H1 (cell line): ENCODE data around the gene CDKN2A. TPM values are rescaled to one million over a fixed set of nuclear protein-coding genes. Genes with fewer than 3 reads are reported as not detected.

Experiments
- CTCF ChIA-PET: fragments of 300-600 bp; sonication (Branson Sonifier 250); formaldehyde crosslinking; loops from one replicate; lab custom pipeline; 2021; ENCODE audit not compliant: partially characterized antibody; lab: Charles Lee
- POLR2A ChIA-PET: fragments of 300-600 bp; sonication (Branson Sonifier 250); formaldehyde crosslinking; loops from one replicate; lab custom pipeline; 2021; ENCODE audit warnings: inconsistent platforms; ENCODE audit not compliant: partially characterized antibody; lab: Charles Lee
- DNase-seq, 2 experiments: peaks; one replicate each; pipeline versions ENCODE4 v3.0.0 to v3.0.0-alpha.2; 2010 to 2022; ENCODE audit warnings: low spot score in 2 of 2, low read depth in 1 of 2, mixed read lengths in 1 of 2
- FAIRE-seq: peaks from 2 replicates; lab custom pipeline; 2011; peaks lifted over from hg19 to GRCh38; lab: Jason Lieb, UNC
- H2AFZ ChIP-seq: 2 replicates; pipeline ENCODE4 v1.8.1; 2012; ENCODE audit warnings: low read length, inconsistent platforms
- H2AK5ac ChIP-seq: 2 replicates; pipeline ENCODE4 v1.6.1; 2013; ENCODE audit warnings: low read depth, low read length
- H2BK120ac ChIP-seq: replicated peaks from 2 replicates; pipeline ENCODE3; 2013; ENCODE audit warnings: low read depth, low read length, inconsistent platforms
- H2BK12ac ChIP-seq: 2 replicates; pipeline ENCODE4 v1.6.1; 2013; ENCODE audit warnings: low read depth, low read length
- H2BK15ac ChIP-seq: 2 replicates; pipeline ENCODE4 v1.6.1; 2013; ENCODE audit warnings: low read length
- H2BK20ac ChIP-seq: 2 replicates; pipeline ENCODE4 v1.6.1; 2013; ENCODE audit warnings: low read length
- H2BK5ac ChIP-seq: 2 replicates; pipeline ENCODE4 v1.6.1; 2013; ENCODE audit warnings: low read depth, low read length
- H3K14ac ChIP-seq: 2 replicates; pipeline ENCODE4 v1.6.1; 2013; ENCODE audit warnings: inconsistent platforms; ENCODE audit not compliant: insufficient read length
- H3K18ac ChIP-seq: 2 replicates; pipeline ENCODE4 v1.6.1; 2013; ENCODE audit warnings: low read length; ENCODE audit errors: extremely low read depth
- H3K23ac ChIP-seq: 2 replicates; pipeline ENCODE4 v1.6.1; 2013; ENCODE audit warnings: inconsistent platforms; ENCODE audit not compliant: insufficient read length
- H3K23me2 ChIP-seq: 2 replicates; pipeline ENCODE4 v1.6.1; 2013; ENCODE audit warnings: low read depth, low read length
- H3K27ac ChIP-seq: 2 replicates; pipeline ENCODE4 v1.6.1; 2011; ENCODE audit warnings: low read depth, low read length, inconsistent platforms
- H3K27me3 ChIP-seq, 4 experiments: replicated peaks in 1 of 4; 1 replicate in 1 of 4; 2 replicates in 3 of 4; pipeline versions ENCODE4 v1.6.1 to v1.8.1; 2011 to 2013; ENCODE audit warnings: low read length in 3 of 4, mild to moderate bottlenecking in 3 of 4, inconsistent platforms in 2 of 4, mixed read lengths in 2 of 4, moderate library complexity in 1 of 4; ENCODE audit not compliant: control insufficient read depth in 3 of 4, insufficient read depth in 3 of 4; ENCODE audit errors: extremely low read depth in 1 of 4
- H3K36me3 ChIP-seq, 4 experiments: 2 replicates each; pipeline versions ENCODE4 v1.6.1 to v1.8.1; 2011 to 2013; ENCODE audit warnings: mild to moderate bottlenecking in 4 of 4, low read length in 3 of 4, moderate library complexity in 2 of 4, control low read depth in 1 of 4, inconsistent platforms in 1 of 4; ENCODE audit not compliant: insufficient read depth in 4 of 4, control insufficient read depth in 2 of 4
- H3K4ac ChIP-seq: replicated peaks from 2 replicates; pipeline ENCODE3; 2013; ENCODE audit warnings: low read length, low read depth, mixed read lengths, inconsistent platforms; ENCODE audit not compliant: insufficient read length
- H3K4me1 ChIP-seq, 4 experiments: replicated peaks in 1 of 4; 1 replicate in 1 of 4; 2 replicates in 3 of 4; pipeline versions ENCODE4 v1.6.1 to v1.8.1; 2011 to 2013; ENCODE audit warnings: low read length in 3 of 4, inconsistent platforms in 2 of 4, mixed read lengths in 1 of 4; ENCODE audit not compliant: insufficient read depth in 4 of 4, control insufficient read depth in 3 of 4
- H3K4me2 ChIP-seq, 2 experiments: 2 replicates each; pipeline versions ENCODE4 v1.6.1 to v1.8.1; 2011 to 2013; ENCODE audit warnings: low read depth in 2 of 2, low read length in 2 of 2, control low read depth in 1 of 2, inconsistent platforms in 1 of 2, mild to moderate bottlenecking in 1 of 2; ENCODE audit not compliant: insufficient read depth in 1 of 2
- H3K4me3 ChIP-seq, 4 experiments: fragments of 200-600, 300-600 bp in 1 of 4; sonication (generic), shearing (Covaris generic), sonication (Bioruptor Twin) in 1 of 4; 2 replicates each; pipeline versions ENCODE4 v1.5.1 to v1.8.1; 2011 to 2016; ENCODE audit warnings: low read length in 4 of 4, low read depth in 3 of 4, control low read depth in 2 of 4, inconsistent platforms in 2 of 4, mild to moderate bottlenecking in 2 of 4, mixed read lengths in 1 of 4, moderate library complexity in 1 of 4; ENCODE audit not compliant: insufficient read depth in 2 of 4; ENCODE audit errors: extremely low read depth in 1 of 4
- H3K56ac ChIP-seq: replicated peaks from 2 replicates; pipeline ENCODE3; 2013; ENCODE audit warnings: low read depth, mild to moderate bottlenecking, mixed read lengths, low read length, inconsistent platforms; ENCODE audit not compliant: insufficient read length
- H3K79me1 ChIP-seq: 2 replicates; pipeline ENCODE4 v1.6.1; 2013; ENCODE audit warnings: low read depth, low read length, control low read depth
- H3K79me2 ChIP-seq, 2 experiments: 2 replicates each; pipeline versions ENCODE4 v1.6.1 to v1.8.1; 2012 to 2013; ENCODE audit warnings: low read length in 2 of 2, mild to moderate bottlenecking in 2 of 2, inconsistent platforms in 1 of 2; ENCODE audit not compliant: insufficient read depth in 2 of 2, control insufficient read depth in 1 of 2
- H3K9ac ChIP-seq, 4 experiments: replicated peaks in 1 of 4; 1 replicate in 1 of 4; 2 replicates in 3 of 4; pipeline versions ENCODE4 v1.6.1 to v1.8.1; 2011 to 2013; ENCODE audit warnings: low read depth in 3 of 4, low read length in 3 of 4, control low read depth in 2 of 4, mild to moderate bottlenecking in 2 of 4, moderate library complexity in 2 of 4, inconsistent platforms in 1 of 4; ENCODE audit errors: extremely low read depth in 1 of 4
- H3K9me3 ChIP-seq, 2 experiments: 2 replicates each; pipeline versions ENCODE4 v1.6.1 to v1.8.1; 2012 to 2013; ENCODE audit warnings: mild to moderate bottlenecking in 2 of 2, moderate library complexity in 2 of 2, control low read depth in 1 of 2, inconsistent platforms in 1 of 2, low read depth in 1 of 2, low read length in 1 of 2, mixed read lengths in 1 of 2; ENCODE audit not compliant: insufficient read depth in 2 of 2
- H4K20me1 ChIP-seq, 2 experiments: replicated peaks in 1 of 2; 2 replicates each; pipeline versions ENCODE3 to v1.8.1; 2011 to 2013; ENCODE audit warnings: inconsistent platforms in 2 of 2, low read length in 2 of 2, mild to moderate bottlenecking in 1 of 2; ENCODE audit not compliant: insufficient read depth in 2 of 2, control insufficient read depth in 1 of 2
- H4K5ac ChIP-seq: 2 replicates; pipeline ENCODE4 v1.6.1; 2013; ENCODE audit warnings: low read length, low read depth, mixed read lengths, inconsistent platforms; ENCODE audit not compliant: insufficient read length
- H4K8ac ChIP-seq: 2 replicates; pipeline ENCODE4 v1.8.0; 2013; ENCODE audit warnings: mild to moderate bottlenecking, moderate library complexity, low read length, inconsistent platforms; ENCODE audit not compliant: insufficient read depth; ENCODE audit errors: extremely low read depth
- H4K91ac ChIP-seq: replicated peaks from 2 replicates; pipeline ENCODE3; 2013; ENCODE audit warnings: low read length, mixed read lengths, inconsistent platforms; ENCODE audit not compliant: insufficient read length
- ASH2L ChIP-seq: fragments of 200-600, 300-600 bp; sonication (generic); IDR thresholded peaks from one replicate; pipeline ENCODE4 v1.7.1; 2017; ENCODE audit warnings: low read length
- BRCA1 ChIP-seq: IDR thresholded peaks from 2 replicates; pipeline ENCODE4 v1.6.1; 2012; ENCODE audit warnings: low read depth, low read length, improper control_type of control experiment
- CEBPB ChIP-seq: IDR thresholded peaks from 2 replicates; pipeline ENCODE4 v1.6.1; 2012; ENCODE audit warnings: low read depth, low read length
- JUN ChIP-seq: IDR thresholded peaks from 2 replicates; pipeline ENCODE4 v1.6.1; 2011; ENCODE audit warnings: low read depth, mild to moderate bottlenecking, improper control_type of control experiment, low read length
- NRF1 ChIP-seq: IDR thresholded peaks from 2 replicates; pipeline ENCODE4 v1.6.1; 2011; ENCODE audit warnings: mild to moderate bottlenecking, low read depth, low read length, improper control_type of control experiment
- RBBP5 ChIP-seq: IDR thresholded peaks from 2 replicates; pipeline ENCODE4 v1.7.1; 2012; ENCODE audit warnings: low read depth, mild to moderate bottlenecking, inconsistent platforms, low read length, moderate library complexity, borderline replicate concordance
- RXRA ChIP-seq: IDR thresholded peaks from 2 replicates; pipeline ENCODE4 v1.6.1; 2011; ENCODE audit warnings: low read depth, mild to moderate bottlenecking, low read length, moderate library complexity; ENCODE audit not compliant: insufficient read depth
- WGBS, 2 experiments: shearing (Covaris generic) in 1 of 2; methylation state at CpG; one replicate each; pipeline versions ENCODE4 v1.1.6 to v1.1.7; 2013 to 2015; ENCODE audit warnings: low lambda C conversion rate in 2 of 2, mixed read lengths in 2 of 2, inconsistent platforms in 1 of 2, low coverage in 1 of 2, missing lambda C conversion rate in 1 of 2; ENCODE audit not compliant: insufficient replicate concordance in 2 of 2, insufficient coverage in 1 of 2, insufficient read length in 1 of 2; ENCODE audit errors: extremely low coverage in 1 of 2, missing lambda C conversion rate in 1 of 2; 5-methylcytosine and 5-hydroxymethylcytosine counted together
- polyA plus RNA-seq, 7 experiments: library from polyadenylated mRNA; depleted of rRNA in 3 of 7; stranded (reverse) in 5 of 7; unstranded in 2 of 7; fragments of >200 nt in 5 of 7; fragments of 200-250 nt in 2 of 7; gene quantifications; 1 replicate in 5 of 7; 2 replicates in 1 of 7; 4 replicates in 1 of 7; pipeline versions ENCODE4 v1.2.1 to v1.2.3, GENCODE V29; 2011 to 2013; ENCODE audit warnings: missing spikeins in 2 of 7, mixed read lengths in 2 of 7
- total RNA-seq: library from RNA; stranded (reverse); fragmentation: NEBNext Ultra II Directional; extraction: Animal tissue kit (Norgen Biotek cat#: 25700); gene quantifications from 2 replicates; pipeline ENCODE4 v1.2.1, GENCODE V29; 2021

The CDKN2A gene
- total and polyA plus RNA-seq, 2 of the 8 experiments (the other 6 are each of a cell fraction or from before 2014, with no cell fraction given), result 0.51 to 0.73 TPM

DNA sequence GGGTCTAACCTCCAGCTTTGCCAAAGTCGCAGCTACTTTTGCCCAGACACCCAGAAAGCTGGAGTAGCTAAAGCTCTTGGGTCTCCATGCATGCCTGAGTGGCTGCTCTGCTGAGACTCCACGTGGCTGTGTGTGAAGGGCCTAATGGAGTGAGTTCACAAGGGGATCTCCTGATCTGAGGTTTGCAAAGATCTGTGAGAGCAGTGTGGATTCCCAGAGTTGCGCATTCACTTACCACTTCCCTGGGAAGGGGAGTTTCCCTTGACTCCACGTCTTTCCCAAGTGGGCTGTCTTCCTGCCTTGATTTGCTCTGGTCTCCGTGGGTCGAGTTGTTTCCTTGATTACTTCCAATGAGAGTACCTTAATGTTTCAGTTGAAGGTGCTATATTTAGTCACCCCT, 32.5 kb upstream of the CDKN2A start:
- WGBS, 2 experiments, result 84% methylated on average over 6 of the region's 6 CpGs; no CpG with 5 or more reads in 1 of the 2 experiments
- no peak for FAIRE-seq
- POLR2A ChIA-PET, result no interaction called here

More for the DNA sequence above, 32.5 kb upstream of the CDKN2A start:
- Histone ChIP-seq H3K4me1 (no peaks in the 10 kb centered on the region), H2BK20ac (no peak overlapping the region), H3K4me2 (no peak overlapping the region), H3K18ac (no peak overlapping the region), H3K23me2 (no peaks in the 10 kb centered on the region), H3K9ac (no peak overlapping the region), H3K9me3 (no peaks in the 10 kb centered on the region), H4K20me1 (no peaks in the 10 kb centered on the region), H3K79me2 (no peaks in the 10 kb centered on the region), H3K27me3 (no peaks in the 10 kb centered on the region), H2BK120ac (no peak overlapping the region), H2BK15ac (no peak overlapping the region), H2AFZ (peak overlapping the region; percentile 55; the same call in 1 of the 2 replicates), H4K8ac (no peak overlapping the region), H3K56ac (no peak overlapping the region), H3K79me1 (no peaks in the 10 kb centered on the region), H3K4ac (no peak overlapping the region), H2BK5ac (no peak overlapping the region), H3K36me3 (no peaks in the 10 kb centered on the region), H3K4me3 (no peak overlapping the region), H3K14ac (no peak overlapping the region), H2AK5ac (no peak overlapping the region), H2BK12ac (no peak overlapping the region), H4K5ac (no peak overlapping the region), H3K27ac (no peak overlapping the region), H3K23ac (no peak overlapping the region), H4K91ac (no peak overlapping the region)
- CTCF ChIA-PET, result interaction anchor here (1.0 to 1.6 kb wide), 2 partner anchors 13 to 93 kb away, joined by 3 to 4 read pairs; no protein-coding TSS in a partner anchor
- TF ChIP-seq RBBP5, result no peak
- TF ChIP-seq BRCA1, result no peak
- no peak for TF ChIP-seq ASH2L
- no peak for TF ChIP-seq CEBPB
- TF ChIP-seq NRF1, result no peak
- TF ChIP-seq RXRA, result no peak
- no peak for TF ChIP-seq JUN
- no peak for DNase-seq
